ENCODE measurements around the gene PPIG.

The PPIG gene

DNA sequence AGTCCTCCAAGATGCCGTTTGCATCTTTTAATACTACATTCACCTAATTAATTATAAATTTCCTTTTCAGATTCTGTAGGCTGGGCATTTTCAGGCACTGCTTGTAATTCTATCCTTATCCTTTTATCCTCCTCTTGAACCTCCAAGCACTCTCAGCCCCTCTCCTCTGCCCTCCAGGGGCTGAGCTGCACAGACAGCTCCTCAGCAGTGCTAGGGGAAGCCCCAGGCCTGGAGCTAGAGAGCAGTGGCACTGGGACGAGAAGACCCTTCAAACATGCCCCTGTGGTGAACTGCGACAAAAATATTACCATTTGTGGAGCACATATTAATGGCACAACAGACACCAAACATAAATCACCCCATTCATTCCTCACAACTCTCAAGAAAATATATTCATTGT lies 77.1 kb downstream of the PPIG start:
- no peaks in the 10 kb centered on the region for H3K27me3 ChIP-seq (ENCODE audit: low read depth, low read length)
- H3K27ac ChIP-seq (ENCODE audit: low read length) = no peak overlapping the region
- no peaks in the 10 kb centered on the region for H3K79me2 ChIP-seq (ENCODE audit: low read length)
- no peak overlapping the region for H3K4me3 ChIP-seq (ENCODE audit: low read length)
- no peak overlapping the region for H3K9ac ChIP-seq (ENCODE audit: low read length)
- no peaks in the 10 kb centered on the region for H3K36me3 ChIP-seq (replicated peaks; ENCODE audit: low read depth, low read length)
- H3K4me2 ChIP-seq (ENCODE audit: low read length) = no peak overlapping the region
- H3K4me1 ChIP-seq (ENCODE audit: low read length) = peaks cover 17% of the 10 kb centered on the region
- no peak for TF ChIP-seq EZH2phosphoT487 (IDR thresholded peaks at IDR 0.05; ENCODE audit: low read depth)
- TF ChIP-seq, protein P1, sequence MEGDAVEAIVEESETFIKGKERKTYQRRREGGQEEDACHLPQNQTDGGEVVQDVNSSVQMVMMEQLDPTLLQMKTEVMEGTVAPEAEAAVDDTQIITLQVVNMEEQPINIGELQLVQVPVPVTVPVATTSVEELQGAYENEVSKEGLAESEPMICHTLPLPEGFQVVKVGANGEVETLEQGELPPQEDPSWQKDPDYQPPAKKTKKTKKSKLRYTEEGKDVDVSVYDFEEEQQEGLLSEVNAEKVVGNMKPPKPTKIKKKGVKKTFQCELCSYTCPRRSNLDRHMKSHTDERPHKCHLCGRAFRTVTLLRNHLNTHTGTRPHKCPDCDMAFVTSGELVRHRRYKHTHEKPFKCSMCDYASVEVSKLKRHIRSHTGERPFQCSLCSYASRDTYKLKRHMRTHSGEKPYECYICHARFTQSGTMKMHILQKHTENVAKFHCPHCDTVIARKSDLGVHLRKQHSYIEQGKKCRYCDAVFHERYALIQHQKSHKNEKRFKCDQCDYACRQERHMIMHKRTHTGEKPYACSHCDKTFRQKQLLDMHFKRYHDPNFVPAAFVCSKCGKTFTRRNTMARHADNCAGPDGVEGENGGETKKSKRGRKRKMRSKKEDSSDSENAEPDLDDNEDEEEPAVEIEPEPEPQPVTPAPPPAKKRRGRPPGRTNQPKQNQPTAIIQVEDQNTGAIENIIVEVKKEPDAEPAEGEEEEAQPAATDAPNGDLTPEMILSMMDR (IDR thresholded peaks at IDR 0.05; ENCODE audit: low read depth, low read length) = no peak
- H4K20me1 ChIP-seq (ENCODE audit: insufficient read depth, low read length) = no peaks in the 10 kb centered on the region
- no peak overlapping the region for H2AFZ ChIP-seq (ENCODE audit: low read depth, low read length)
- H3K9me3 ChIP-seq (ENCODE audit: insufficient read depth, low read length) = no peaks in the 10 kb centered on the region

DNA sequence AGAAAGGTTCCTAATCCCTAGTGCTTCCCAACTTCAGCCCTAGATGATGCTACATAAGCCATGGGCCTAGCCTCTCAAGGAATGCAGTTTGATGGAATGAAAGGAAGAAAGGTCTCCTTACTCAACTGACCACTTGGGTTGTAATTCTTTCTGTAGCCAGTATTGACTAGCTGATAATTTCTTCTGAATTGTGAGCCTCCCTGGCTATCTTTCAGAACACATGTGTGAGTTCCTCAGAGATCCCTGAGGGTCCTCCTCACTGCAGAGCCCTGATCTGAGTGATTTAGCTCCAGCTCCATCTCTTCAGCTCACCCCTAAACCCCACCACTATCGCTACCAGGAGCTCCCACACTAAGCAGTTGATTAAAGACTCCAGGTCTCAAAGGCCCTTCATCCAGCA lies 78.6 kb downstream of the PPIG start:
- Histone ChIP-seq H3K36me3 (replicated peaks; ENCODE audit: low read depth, low read length) (no peaks in the 10 kb centered on the region), H3K4me3 (ENCODE audit: low read length) (no peak overlapping the region), H3K9me3 (ENCODE audit: insufficient read depth, low read length) (no peaks in the 10 kb centered on the region), H3K4me1 (ENCODE audit: low read length) (peaks cover 17% of the 10 kb centered on the region), H3K27me3 (ENCODE audit: low read depth, low read length) (no peaks in the 10 kb centered on the region), H3K9ac (ENCODE audit: low read length) (no peak overlapping the region), H3K4me2 (ENCODE audit: low read length) (no peak overlapping the region), H3K79me2 (ENCODE audit: low read length) (no peaks in the 10 kb centered on the region), H4K20me1 (ENCODE audit: insufficient read depth, low read length) (no peaks in the 10 kb centered on the region), H3K27ac (ENCODE audit: low read length) (no peak overlapping the region), H2AFZ (ENCODE audit: low read depth, low read length) (no peak overlapping the region)
- TF ChIP-seq, protein P1 (IDR thresholded peaks at IDR 0.05; ENCODE audit: low read depth, low read length) = no peak
- TF ChIP-seq EZH2phosphoT487 (IDR thresholded peaks at IDR 0.05; ENCODE audit: low read depth) = no peak

DNA sequence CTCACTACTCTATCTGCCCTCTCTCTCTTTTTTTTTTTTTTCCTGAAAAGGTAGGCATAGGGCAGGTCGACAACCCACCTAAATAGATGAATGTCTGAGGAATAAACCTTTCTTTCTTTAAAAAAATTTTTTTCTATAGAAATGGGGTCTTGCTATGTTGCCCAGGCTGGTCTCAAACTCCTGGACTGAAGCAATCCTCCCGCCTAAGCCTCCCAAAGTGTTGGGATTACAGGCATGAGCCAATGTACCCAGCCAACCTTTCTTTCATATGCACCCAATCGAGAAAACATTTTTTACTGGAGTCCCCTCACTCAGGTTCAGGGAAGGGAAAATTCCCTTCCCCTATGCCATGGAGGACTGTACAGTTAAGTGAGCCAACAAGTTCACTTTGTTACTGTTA lies 79.1 kb downstream of the PPIG start:
- no peaks in the 10 kb centered on the region for H3K9me3 ChIP-seq (ENCODE audit: insufficient read depth, low read length)
- H4K20me1 ChIP-seq (ENCODE audit: insufficient read depth, low read length) = no peaks in the 10 kb centered on the region
- no peak for TF ChIP-seq EZH2phosphoT487 (IDR thresholded peaks at IDR 0.05; ENCODE audit: low read depth)
- TF ChIP-seq, protein P1 (IDR thresholded peaks at IDR 0.05; ENCODE audit: low read depth, low read length) = no peak
- no peaks in the 10 kb centered on the region for H3K36me3 ChIP-seq (replicated peaks; ENCODE audit: low read depth, low read length)
- no peak overlapping the region for H3K4me2 ChIP-seq (ENCODE audit: low read length)
- H2AFZ ChIP-seq (ENCODE audit: low read depth, low read length) = no peak overlapping the region
- no peaks in the 10 kb centered on the region for H3K27me3 ChIP-seq (ENCODE audit: low read depth, low read length)
- peaks cover 17% of the 10 kb centered on the region for H3K4me1 ChIP-seq (ENCODE audit: low read length)
- H3K27ac ChIP-seq (ENCODE audit: low read length) = no peak overlapping the region
- H3K4me3 ChIP-seq (ENCODE audit: low read length) = no peak overlapping the region
- no peak overlapping the region for H3K9ac ChIP-seq (ENCODE audit: low read length)
- no peaks in the 10 kb centered on the region for H3K79me2 ChIP-seq (ENCODE audit: low read length)

DNA sequence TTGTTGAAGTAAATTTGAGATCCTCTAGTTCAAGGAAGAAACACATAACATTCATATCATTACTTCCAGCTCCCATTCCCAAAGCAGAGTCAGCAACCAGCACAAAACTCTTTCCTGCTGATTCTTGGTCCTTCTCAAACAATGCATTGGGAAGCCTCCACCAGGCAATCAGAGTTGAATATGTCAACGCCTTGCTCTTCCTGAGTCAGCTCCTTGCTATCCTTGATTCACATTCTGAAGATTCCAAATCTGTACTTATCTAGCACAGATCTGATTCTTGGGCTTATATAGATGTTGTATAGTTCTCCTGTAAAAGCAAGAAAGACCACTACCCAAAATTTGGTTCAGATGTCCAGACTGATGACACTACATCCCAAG lies 80.4 kb downstream of the PPIG start:
- H4K20me1 ChIP-seq (ENCODE audit: insufficient read depth, low read length) = no peaks in the 10 kb centered on the region
- TF ChIP-seq, protein P1 (IDR thresholded peaks at IDR 0.05; ENCODE audit: low read depth, low read length) = no peak
- TF ChIP-seq EZH2phosphoT487 (IDR thresholded peaks at IDR 0.05; ENCODE audit: low read depth) = no peak
- no peak overlapping the region for H3K4me2 ChIP-seq (ENCODE audit: low read length)
- H3K4me3 ChIP-seq (ENCODE audit: low read length) = no peak overlapping the region
- peaks cover 10% of the 10 kb centered on the region for H3K4me1 ChIP-seq (ENCODE audit: low read length)
- no peaks in the 10 kb centered on the region for H3K27me3 ChIP-seq (ENCODE audit: low read depth, low read length)
- H2AFZ ChIP-seq (ENCODE audit: low read depth, low read length) = no peak overlapping the region
- H3K27ac ChIP-seq (ENCODE audit: low read length) = no peak overlapping the region
- H3K9me3 ChIP-seq (ENCODE audit: insufficient read depth, low read length) = no peaks in the 10 kb centered on the region
- H3K9ac ChIP-seq (ENCODE audit: low read length) = no peak overlapping the region
- H3K36me3 ChIP-seq (replicated peaks; ENCODE audit: low read depth, low read length) = no peaks in the 10 kb centered on the region
- H3K79me2 ChIP-seq (ENCODE audit: low read length) = no peaks in the 10 kb centered on the region

All from OCI-LY3 (cell line).